PC-3 (cell line): ENCODE data around the gene MPST.

Experiments used
- CTCF ChIP-seq: fragments of 300-600 bp; sonication (generic); conservative IDR thresholded peaks from 2 replicates; pipeline ENCODE4 v1.5.1; 2017; ENCODE audit warnings: antibody characterized with exemption, low read depth, mild to moderate bottlenecking, low read length
- EZH2 ChIP-seq: fragments of 300-600 bp; sonication (generic); IDR thresholded peaks from one replicate; pipeline ENCODE4 v1.6.1; 2017; ENCODE audit warnings: antibody characterized with exemption, mild to moderate bottlenecking, low read length; ENCODE audit not compliant: unreplicated experiment

GRCh38 chr22:37017356-37017755 is 2.2 kb upstream of the MPST start:
- TF ChIP-seq CTCF (no peak), EZH2 (no peak)
